ENCODE data around the gene SIRPD. TPM values are rescaled to one million over a fixed set of nuclear protein-coding genes. Genes with fewer than 3 reads are reported as not detected.
A peak's percentile ranks its signal among the peaks of the same experiment; 100 is the strongest.

Gene SIRPD
- total and polyA plus RNA-seq, 4 donors = 0.28 to 1.9 (median 0.80) TPM

GRCh38 chr20:1537731-1538058 is 19.8 kb downstream of the SIRPD start:
- TF ChIP-seq CTCF (IDR thresholded peaks at IDR 0.05; ENCODE audit: control extremely low read depth, extremely low read depth) = no peak
- H3K27me3 ChIP-seq (ENCODE audit: control insufficient read depth in 3 of 3, insufficient read depth in 3 of 3, low read length in 2 of 3) = peaks cover 0 to 3% (median 0%) of the 10 kb centered on the region in 3 donors
- H3K27ac ChIP-seq (ENCODE audit: low read depth in 1 of 2, low read length in 1 of 2) = peak overlapping the region in 1 of 2 donors; percentile 78
- H3K36me3 ChIP-seq (ENCODE audit: control insufficient read depth in 4 of 4, insufficient read depth in 4 of 4, low read length in 4 of 4) = no peaks in the 10 kb centered on the region
- H3K4me1 ChIP-seq (ENCODE audit: control insufficient read depth in 5 of 5, insufficient read depth in 5 of 5, low read length in 5 of 5) = peaks cover 0 to 2% (median 0%) of the 10 kb centered on the region in 5 donors
- DNase-seq (peak in 2 of 3 donors; percentile 13 to 17), ATAC-seq (ENCODE audit: insufficient read depth, low FRiP score) (peak; percentile 78)
- H3K9ac ChIP-seq (ENCODE audit: insufficient read depth in 1 of 2, low read length in 2 of 2) = no peak overlapping the region
- H3K4me3 ChIP-seq = no peak overlapping the region
- WGBS, 2 donors = 29 to 52% methylated on average over 4 of the region's 4 CpGs
- H3K9me3 ChIP-seq (ENCODE audit: control insufficient read depth in 4 of 4, insufficient read depth in 3 of 4, low read length in 3 of 4) = peaks cover 0 to 2% (median 0%) of the 10 kb centered on the region in 4 donors

- no peak overlapping the region for H3K4me3 ChIP-seq
- 46 to 61% methylated on average over 11 of the region's 11 CpGs for WGBS, 2 donors
- H3K27ac ChIP-seq (ENCODE audit: low read depth in 1 of 2, low read length in 1 of 2) = peak overlapping the region in 1 of 2 donors; percentile 87
- DNase-seq = peak in 1 of 3 donors; percentile 1
- no peak overlapping the region for H3K9ac ChIP-seq (ENCODE audit: insufficient read depth in 1 of 2, low read length in 2 of 2)
- no peak for ATAC-seq (ENCODE audit: insufficient read depth, low FRiP score)
- peaks cover 0 to 3% (median 0%) of the 10 kb centered on the region in 3 donors for H3K27me3 ChIP-seq (ENCODE audit: control insufficient read depth in 3 of 3, insufficient read depth in 3 of 3, low read length in 2 of 3)
- H3K36me3 ChIP-seq (ENCODE audit: control insufficient read depth in 4 of 4, insufficient read depth in 4 of 4, low read length in 4 of 4) = no peaks in the 10 kb centered on the region
- peaks cover 0 to 2% (median 0%) of the 10 kb centered on the region in 5 donors for H3K4me1 ChIP-seq (ENCODE audit: control insufficient read depth in 5 of 5, insufficient read depth in 5 of 5, low read length in 5 of 5)
- TF ChIP-seq CTCF (IDR thresholded peaks at IDR 0.05; ENCODE audit: control extremely low read depth, extremely low read depth) = no peak
- peaks cover 0 to 2% (median 0%) of the 10 kb centered on the region in 4 donors for H3K9me3 ChIP-seq (ENCODE audit: control insufficient read depth in 4 of 4, insufficient read depth in 3 of 4, low read length in 3 of 4)
Measured at GRCh38 chr20:1536893-1537730, 20.4 kb downstream of the SIRPD start.

GRCh38 chr20:1535420-1536175 is 21.9 kb downstream of the SIRPD start:
- no peak overlapping the region for H3K27ac ChIP-seq (ENCODE audit: low read depth in 1 of 2, low read length in 1 of 2)
- peaks cover 0 to 3% (median 0%) of the 10 kb centered on the region in 3 donors for H3K27me3 ChIP-seq (ENCODE audit: control insufficient read depth in 3 of 3, insufficient read depth in 3 of 3, low read length in 2 of 3)
- H3K4me1 ChIP-seq (ENCODE audit: control insufficient read depth in 5 of 5, insufficient read depth in 5 of 5, low read length in 5 of 5) = peaks cover 0 to 2% (median 0%) of the 10 kb centered on the region in 5 donors
- no peaks in the 10 kb centered on the region for H3K36me3 ChIP-seq (ENCODE audit: control insufficient read depth in 4 of 4, insufficient read depth in 4 of 4, low read length in 4 of 4)
- no peak overlapping the region for H3K4me3 ChIP-seq
- no peak for TF ChIP-seq CTCF (IDR thresholded peaks at IDR 0.05; ENCODE audit: control extremely low read depth, extremely low read depth)
- DNase-seq (peak in 1 of 3 donors; percentile 8), ATAC-seq (ENCODE audit: insufficient read depth, low FRiP score) (no peak)
- no peak overlapping the region for H3K9ac ChIP-seq (ENCODE audit: insufficient read depth in 1 of 2, low read length in 2 of 2)
- WGBS, 2 donors = 47 to 73% methylated on average over 5 of the region's 5 CpGs
- peaks cover 0 to 2% (median 0%) of the 10 kb centered on the region in 4 donors for H3K9me3 ChIP-seq (ENCODE audit: control insufficient read depth in 4 of 4, insufficient read depth in 3 of 4, low read length in 3 of 4)

Data from lung (tissue), 12 donors.